Activated naive CD8-positive, alpha-beta T cell treated with anti-CD3 and anti-CD28 coated beads, Interleukin-2, amount 50 U/mL, for 16 hours (primary cell): ENCODE results near the gene FOXN1.

Experiments used
- DNase-seq: peaks from one replicate; pipeline ENCODE4 v3.0.0-alpha.2; 2020; ENCODE audit warnings: low read depth, low spot score

FOXN1 gene

DNA sequence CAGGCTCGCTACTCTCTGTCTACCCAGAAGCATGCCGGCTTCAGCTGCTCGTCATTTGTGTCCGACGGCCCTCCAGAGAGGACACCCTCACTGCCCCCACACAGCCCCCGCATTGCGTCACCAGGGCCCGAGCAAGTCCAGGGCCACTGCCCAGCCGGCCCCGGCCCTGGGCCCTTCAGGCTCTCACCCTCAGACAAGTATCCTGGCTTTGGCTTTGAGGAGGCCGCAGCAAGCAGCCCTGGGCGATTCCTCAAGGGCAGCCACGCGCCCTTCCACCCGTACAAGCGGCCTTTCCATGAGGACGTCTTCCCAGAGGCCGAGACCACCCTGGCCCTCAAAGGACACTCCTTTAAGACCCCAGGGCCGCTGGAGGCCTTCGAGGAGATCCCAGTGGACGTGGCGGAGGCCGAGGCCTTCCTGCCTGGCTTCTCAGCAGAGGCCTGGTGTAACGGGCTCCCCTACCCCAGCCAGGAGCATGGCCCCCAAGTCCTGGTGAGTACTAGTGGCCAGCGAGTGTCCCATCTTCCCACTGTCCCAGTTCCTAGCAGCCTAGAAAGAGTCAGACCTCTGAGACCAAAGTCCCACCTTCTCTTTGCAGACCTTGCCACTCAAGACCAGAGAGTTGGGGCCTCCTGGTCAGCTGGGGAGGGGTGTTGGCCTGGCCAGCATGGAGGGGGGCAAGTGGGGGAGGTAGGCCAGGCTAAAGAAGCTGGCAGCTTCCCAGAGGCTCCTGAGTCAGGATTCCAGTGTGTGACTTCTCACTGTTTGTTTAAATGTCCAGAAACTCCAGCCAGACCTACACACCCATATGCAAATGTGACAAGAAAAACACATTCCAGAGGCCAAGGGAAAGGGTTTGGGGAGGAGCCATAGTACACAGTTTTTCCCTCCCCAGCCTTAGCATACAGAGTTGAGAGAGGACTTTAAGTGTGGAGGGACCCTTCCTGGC is 18.6 kb downstream of the FOXN1 start:
- DNase-seq = no peak

DNA sequence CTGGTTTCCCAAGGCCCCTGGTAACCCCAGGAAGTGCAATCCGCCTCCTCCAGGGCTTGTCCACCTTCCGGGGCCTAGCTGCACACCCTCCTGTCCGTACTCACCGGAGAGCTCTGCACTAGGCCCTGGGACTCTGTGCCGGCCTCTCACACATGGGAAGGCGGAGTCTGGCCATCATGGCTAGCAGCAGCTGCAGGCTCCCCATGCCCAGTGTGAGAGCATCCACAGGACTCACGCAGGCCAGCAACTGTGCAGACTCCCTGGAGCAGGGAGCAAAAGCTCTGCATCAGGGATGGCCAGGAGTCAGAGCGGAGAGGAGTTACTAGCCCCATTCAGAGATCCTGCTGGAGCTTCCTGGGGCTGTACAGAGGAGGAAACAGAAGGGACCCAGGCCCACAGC is 20.2 kb downstream of the FOXN1 start:
- DNase-seq = no peak

DNA sequence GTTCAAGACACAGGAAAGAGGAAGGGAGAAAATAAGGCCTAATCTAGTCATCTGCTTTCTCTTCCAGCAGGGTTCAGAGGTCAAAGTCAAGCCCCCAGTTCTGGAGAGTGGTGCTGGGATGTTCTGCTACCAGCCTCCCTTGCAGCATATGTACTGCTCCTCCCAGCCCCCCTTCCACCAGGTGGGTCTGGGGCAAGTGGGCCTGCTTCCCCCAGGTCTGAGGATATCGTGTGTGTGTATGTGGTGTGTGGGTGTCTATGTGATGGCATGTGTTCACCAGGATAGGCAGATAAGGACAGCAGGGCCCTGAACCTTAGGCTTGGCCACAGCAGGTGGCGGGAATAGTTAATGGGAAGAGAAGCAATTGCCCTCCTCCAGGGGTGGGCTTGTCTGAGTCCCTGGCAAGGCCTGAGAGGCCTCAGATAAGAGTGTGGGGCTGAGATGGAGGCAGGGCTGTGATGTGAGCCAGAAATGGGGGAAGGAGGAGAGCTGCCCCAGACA is 21.1 kb downstream of the FOXN1 start:
- no peak for DNase-seq

DNA sequence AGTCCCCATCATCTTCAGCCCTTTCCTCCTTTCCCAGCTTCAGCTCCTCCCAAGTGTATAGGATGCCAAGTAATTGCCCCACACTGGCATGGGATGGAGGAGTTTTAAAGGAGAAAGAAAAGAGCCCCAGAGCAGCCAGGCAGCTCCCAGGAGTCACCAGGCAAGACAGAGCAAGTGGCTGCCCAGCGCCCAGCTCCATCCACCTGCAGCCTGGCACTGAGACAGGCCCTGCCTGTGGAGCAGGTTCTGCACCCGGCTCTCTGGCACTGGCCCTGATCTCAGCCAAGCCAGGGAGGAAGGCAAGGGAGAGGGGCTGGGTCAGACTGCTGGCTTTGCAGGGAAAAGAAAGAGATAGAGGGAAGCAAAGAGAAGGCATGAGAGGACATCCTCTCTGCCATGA is 21.7 kb downstream of the FOXN1 start:
- no peak for DNase-seq

DNA sequence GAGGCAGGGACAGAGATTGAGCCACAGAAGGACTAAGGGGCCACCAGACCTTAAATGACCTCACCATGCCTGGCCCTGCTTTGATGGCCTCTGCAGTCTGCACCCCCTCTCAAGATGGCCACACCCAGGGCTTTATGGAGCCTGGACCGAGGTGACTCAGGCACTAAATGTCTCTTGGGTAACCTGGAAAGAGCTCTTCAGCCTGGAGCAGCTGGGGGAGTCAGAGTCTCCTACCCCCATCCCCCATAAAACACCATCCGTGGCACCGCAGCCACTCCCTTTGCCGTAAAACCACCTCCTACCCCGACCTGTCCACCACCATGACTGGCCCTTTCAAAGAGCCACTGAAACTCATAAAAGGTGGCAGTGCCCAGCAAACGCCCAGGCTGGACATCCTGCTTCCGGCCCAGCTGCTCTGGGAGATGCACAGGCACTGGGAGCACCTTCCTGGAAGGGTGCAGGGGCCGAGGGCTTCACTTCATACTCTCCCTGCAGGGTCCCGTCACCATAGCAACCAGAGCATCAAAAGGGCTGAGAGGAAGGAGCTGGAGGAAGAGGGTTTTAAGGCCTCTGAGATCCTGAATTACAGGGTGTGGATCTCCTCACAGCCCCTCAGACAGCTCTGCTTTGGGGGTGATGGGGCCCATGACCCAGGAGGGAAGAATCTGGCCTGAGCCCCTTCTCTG is 22.3 kb downstream of the FOXN1 start:
- no peak for DNase-seq

DNA sequence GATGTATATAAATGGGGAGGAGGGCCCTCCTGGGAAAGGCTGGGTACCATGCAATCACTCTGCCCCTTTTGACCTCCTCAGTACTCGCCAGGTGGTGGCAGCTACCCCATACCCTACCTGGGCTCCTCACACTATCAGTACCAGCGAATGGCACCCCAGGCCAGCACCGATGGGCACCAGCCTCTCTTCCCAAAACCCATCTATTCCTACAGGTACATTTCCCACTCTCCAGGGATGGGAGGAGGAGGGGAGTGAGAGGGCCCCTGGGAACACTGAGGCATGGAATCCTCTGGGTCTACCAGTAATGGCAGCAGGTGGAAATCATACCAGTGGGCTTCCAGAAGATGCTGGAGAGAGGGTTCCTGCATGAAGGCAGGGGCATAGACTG is 22.9 kb downstream of the FOXN1 start:
- DNase-seq = no peak

DNA sequence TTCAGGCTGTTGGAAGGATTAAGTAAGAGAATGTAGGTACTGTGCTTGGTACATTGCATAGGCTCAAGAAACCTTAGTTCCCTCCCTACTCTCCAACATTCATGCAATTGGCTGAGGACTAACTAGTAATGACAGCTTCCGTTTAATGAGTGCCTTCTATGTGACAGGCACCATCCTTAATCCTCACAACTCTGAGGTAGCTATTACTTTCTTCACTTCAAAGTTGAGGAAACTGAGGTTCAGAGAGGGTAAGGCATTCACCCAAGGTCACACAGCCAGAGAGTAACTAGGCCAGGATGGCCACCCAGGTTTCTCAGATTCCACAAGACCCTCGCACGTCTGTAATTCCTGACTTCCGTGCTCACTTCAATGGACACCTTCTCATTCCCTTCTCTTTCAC is 24.1 kb downstream of the FOXN1 start:
- no peak for DNase-seq

DNA sequence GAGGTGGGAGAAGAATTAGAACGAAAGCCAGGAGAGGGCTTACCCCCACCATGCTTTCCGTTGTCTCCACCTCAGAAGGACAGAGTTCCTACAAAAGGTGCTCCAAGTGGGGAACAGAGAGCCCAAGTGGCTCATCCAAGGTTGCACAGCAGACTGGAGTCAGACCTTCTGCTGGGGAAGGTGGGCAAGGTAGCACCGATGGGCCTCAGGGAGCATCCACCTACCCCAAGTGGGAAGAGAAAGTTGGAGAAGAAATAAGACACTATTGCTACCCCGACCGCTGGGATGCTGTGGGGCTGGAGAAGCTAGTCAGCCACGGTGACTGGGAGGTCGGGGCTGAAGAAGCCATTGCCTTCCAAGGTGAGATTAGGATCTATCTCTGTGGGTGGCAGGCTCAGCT is 24.8 kb downstream of the FOXN1 start:
- DNase-seq = no peak

DNA sequence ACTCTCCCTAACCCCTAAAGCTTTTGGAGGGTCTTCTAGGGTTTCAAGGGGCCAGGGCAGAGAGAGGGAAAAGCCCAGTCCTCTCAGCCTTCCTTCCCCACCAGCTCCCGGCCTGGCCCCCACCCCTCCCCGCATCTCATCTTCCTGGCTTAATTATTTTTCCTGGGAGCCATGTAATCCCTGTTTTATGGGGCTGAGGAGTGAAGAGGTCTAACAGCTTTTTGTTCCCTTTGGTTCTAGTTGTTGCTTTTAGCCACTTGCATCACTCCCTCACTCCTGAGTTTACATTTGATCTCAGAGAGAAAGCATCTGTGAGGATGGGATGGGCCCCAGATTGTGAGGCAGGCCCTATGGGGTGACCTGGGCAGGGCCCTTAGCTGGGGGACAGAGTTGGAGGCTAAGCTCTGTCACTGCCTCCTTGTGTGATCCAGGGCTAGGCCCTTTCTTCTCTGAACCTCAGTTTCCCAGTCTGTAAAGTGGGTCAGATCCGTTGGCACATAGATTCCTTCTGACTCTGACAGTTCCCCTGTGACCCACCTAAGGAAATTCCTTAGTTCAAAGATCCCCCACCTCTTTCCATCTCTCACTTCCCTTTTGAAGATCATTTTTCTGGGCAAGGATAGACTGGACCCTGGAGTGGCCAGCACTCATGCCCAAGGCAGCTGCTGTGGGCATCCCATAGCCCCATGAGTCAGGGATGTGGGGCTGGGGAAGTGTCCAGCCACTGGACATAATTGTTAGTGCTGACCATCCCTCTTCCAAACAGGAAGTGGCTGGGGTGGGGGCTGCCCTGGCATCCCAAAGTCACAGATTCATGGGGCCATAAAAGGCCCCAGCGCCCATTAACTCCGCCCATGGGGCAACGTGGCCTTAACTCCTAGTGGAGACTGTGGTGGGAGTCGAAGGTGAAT is 26.2 kb downstream of the FOXN1 start:
- no peak for DNase-seq

DNA sequence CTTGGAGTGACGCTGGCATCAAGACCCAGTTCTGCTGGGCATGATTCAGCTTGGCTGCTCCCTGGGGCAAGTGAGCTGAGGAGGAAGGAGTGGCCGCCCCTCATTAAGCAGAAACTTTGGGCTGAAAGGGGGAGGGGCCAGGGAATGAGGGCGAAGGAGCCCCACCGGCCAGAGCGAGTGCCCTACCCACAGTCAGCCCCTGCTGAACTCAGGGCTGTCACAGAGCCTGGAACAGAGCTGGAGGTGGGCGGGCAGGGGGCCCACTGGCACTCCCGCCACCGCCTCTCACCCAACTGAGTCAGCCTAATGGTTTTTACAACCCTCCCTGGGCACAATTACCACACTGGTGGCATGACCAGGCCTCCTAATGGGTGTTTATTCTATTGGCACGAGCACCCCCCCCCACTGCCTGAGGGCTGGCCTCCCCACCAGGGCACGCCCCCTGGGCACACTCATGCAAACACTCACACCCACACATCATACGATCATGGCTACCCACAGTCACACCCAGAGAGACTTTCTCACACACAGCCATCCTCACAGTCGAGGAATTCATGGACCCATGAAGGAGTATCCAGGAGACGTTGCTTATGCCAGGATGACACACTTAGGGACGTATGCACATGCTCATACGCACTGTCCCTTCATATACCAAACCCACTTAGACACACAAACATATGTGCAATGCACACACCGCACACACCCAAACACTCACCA is 27.1 kb downstream of the FOXN1 start:
- no peak for DNase-seq

DNA sequence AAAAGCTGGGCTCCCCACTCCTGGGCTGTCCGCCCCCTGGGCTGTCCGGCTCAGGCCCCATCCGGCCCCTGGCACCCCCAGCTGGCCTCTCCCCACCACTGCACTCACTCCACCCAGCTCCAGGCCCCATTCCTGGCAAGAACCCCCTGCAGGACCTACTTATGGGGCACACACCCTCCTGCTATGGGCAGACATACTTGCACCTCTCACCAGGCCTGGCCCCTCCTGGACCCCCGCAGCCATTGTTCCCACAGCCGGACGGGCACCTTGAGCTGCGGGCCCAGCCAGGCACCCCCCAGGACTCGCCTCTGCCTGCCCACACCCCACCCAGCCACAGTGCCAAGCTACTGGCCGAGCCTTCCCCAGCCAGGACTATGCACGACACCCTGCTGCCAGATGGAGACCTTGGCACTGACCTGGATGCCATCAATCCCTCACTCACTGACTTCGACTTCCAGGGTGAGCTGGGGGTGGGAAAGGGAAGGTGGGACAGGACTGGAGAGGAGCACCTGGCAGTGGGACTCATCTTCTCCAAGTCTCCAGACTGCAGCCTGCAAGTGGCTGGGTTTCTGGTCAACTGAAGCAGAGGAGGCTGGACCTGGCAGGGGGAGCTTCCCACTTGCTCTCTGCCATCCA is 28.7 kb downstream of the FOXN1 start:
- DNase-seq = no peak

DNA sequence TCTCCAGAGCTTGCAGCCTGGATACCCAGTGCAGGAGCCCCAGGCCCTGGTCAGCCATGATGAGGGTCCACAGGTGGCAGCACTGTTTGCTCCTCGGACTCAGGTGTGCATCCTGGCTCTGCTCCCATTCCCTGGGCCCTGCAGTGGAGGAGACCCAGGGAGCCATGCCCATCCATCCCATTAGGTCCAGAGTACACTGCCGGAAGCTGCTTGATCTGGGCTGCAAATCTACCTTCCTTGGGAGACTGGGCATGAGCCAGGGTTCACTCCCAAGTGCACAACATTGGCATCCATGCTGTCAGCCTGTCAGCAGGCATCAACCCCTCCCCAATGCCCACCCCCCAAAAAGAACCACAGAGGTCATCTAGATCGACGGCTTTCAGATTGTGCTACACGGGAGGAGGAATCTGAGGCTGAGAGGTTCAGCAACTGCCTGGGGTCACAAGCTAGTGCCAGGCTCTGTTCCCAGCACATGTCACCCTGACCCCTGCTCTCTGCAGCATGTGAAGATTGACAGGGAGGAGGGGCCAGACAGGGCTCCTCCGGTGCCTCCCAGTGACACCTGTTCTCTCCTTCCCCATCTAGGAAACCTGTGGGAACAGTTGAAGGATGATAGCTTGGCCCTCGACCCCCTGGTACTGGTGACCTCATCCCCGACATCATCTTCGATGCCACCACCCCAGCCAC is 30.5 kb downstream of the FOXN1 start:
- no peak for DNase-seq

DNA sequence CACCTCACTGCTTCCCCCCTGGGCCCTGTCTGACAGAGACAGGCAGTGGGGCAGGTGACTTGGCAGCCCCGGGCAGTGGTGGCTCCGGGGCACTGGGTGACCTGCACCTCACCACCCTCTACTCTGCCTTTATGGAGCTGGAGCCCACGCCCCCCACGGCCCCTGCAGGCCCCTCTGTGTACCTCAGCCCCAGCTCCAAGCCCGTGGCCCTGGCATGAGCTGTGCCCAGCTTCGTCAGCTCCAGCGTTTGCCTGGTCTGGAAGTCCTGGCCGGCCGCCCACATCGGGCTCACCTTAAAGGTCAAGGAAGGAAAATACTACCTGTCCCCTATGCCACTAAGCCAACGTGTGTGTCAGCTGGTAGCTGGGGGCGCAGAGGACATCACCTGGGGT is 31.1 kb downstream of the FOXN1 start:
- no peak for DNase-seq

DNA sequence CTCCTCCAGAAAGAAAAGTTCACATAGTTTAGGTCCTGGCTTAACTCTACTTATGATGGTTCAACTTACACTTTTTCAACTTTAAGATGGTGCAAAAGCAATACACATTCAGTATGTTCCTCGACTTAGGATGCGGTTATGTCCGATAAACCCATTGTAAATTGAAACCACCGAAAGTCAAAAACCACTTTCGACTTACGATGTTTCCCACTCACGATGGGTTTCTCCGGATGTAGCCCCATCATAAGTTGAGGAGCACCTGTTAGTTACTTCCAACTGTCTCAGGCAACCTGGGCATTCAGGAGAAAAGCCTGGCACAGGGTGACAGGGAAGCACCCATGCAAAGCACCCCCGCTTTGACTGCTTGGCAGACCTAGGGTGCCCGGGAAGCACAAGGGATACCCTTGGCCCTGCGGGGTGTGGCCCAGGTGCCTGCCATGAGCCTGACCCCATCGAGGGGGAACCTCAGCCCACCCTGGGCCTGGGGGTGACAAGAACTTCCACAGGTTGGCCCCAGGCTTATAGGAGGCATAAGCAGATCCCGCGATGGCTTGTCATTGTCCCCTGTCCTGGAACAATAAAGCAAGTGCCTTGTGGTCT is 32.2 kb downstream of the FOXN1 start:
- no peak for DNase-seq

DNA sequence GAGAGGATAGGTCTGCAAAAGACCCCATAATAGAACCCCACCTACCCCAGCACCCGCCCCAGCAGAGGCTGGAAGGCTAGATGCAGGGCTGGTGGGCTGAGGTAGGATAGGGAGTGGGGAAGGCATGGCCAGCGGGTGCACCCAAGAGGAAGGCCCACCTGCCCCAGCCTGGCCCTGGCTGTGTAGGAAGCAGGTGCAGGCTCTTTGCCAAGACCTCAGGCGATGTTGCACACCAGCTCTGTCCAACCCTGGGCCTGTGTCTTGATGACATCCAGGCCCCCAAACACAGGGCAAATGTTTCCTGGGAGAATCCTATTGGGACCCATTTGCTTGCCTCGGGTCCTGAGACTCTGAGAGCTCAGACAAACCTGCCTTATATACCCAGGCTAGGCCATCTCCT is 34.1 kb downstream of the FOXN1 start:
- DNase-seq = no peak

DNA sequence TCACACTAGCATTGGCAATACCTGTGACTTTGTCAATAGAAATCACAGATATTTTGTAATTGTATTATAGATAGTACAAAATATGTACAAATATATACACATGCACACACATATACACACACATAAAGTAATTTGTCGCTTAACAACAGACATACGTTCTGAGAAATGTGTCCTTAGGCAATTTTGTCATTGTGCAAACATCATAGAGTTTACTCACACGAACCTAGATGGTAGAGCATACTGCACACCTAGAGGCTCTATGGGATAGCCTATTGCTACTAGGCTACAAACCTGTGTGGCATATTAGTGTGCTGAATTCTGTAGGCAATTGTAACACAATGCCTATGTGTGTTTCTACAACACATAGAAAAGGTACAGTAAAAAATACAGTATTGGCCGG is 35.3 kb downstream of the FOXN1 start:
- DNase-seq = no peak

DNA sequence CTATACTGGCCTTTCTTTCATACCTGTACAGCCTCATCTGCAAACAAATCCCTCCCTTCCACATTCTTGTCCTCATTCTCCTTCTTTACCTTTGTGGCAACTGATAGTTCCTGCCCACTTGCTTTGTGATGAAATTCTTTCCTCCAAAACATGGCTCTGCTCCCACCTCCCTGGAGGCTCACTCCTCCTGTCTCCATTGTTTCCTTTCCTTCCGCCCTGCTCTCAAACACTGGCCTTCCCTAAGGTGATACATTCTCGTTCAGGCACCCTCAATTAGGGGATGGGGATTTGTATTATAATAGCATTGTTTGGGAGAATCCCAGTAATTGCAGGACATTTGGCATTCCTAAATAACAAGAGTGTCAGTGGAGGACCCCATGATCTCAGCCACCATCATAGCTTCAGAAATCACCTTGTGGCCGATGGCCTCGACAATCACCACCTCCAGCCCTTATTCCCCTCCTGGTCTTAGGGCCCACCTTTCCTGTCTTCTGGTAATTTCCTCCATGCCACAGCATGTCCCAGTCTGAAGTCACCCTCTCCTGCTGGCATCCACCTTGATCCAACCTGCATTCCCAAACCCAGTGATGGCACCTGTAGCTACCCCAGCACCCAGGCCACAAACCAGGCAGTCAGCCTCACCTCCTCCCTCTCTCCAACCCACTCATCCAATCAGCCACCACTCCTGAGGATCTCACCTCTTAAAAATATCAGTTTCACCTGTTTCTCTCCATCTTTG is 38.4 kb downstream of the FOXN1 start:
- DNase-seq = no peak

DNA sequence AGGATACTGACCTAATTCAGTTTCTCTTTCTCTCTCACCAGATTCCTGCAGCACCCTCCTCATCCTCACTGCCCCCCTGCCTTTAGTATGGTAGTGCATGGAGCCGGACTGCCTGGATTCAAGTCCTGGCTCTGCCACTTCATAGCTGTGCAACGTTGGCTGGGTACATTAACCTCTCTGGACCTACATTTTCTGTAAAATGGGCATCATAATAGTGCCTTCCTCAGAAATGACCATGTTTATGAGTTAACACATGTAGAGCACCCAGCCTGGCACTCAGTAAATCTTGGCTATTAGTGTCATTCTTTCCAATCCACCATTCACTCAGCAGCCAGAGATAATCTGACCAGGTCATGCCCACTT is 39.0 kb downstream of the FOXN1 start:
- no peak for DNase-seq

DNA sequence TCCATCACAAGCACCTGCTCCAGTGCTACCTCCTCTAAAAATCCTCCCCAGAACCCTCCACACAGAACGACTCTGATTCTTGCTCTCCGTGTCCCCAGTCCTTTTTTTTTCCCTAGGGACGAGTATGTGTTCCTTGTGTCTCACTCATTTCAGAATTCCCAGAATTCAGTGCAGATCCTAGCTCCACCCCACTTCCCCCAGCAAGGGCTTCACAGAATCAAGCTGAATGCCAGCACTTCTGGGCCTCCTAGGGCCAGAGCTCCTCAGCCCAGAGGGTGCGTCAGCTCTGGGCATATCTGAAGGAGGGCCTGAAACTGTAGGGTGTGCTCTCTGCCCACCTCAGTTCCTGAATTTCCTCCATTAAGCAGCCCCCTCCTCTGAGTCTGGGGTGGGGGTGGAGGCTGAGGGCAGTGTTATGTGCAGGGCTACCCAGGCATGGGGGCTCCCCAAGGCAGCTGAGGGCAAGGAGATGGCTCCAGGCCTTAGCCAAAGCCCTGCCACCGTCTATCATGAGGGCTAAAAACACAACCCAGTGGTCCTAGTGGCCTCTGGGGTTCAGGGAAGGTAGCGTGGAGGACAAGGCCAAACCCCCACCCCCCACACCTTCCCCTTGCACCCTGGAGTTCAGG is 39.8 kb downstream of the FOXN1 start:
- no peak for DNase-seq
